ENCODE results near the gene CMPK2.

Gene CMPK2

DNA sequence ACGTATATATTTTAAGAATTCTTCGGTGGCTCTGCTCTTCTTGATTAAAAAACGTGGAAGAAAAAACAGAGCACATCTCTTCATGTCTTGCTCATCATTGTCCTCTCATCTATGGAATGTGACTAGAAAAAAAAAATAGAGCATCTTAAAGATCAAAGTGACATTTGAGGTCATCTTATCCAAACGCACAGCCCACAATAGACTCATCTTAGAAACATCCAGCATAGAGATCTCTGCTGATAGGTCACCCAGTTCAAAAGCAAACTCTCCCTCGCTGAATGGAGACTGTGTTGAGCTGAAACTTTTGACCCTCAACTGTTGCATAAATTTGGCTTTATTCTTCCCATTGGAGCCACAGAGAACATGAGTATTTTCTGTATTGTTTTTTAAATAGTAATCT, 65.2 kb downstream of the CMPK2 start:
- peak; percentile 54 for DNase-seq
